Activated CD4-positive, alpha-beta T cell treated with anti-CD3 and anti-CD28 coated beads, Interleukin-2, amount 10 ng/mL, durations not matched to agents 7 days and 5 days (primary cell): Measurements from ENCODE around the gene PNRC1. TPM values are rescaled to one million over a fixed set of nuclear protein-coding genes. Genes with fewer than 3 reads are reported as not detected.
"Not testable (repeated sequence)": the region's sequence is repeated elsewhere in the genome, so short reads cannot be mapped to it uniquely, and the experiment has no call there.

ENCODE experiments used
- CTCF ChIA-PET: fragments of 350-600 bp; sonication (Branson Sonifier 250); formaldehyde crosslinking; loops from one replicate; lab custom pipeline; 2021; ENCODE audit warnings: antibody characterized with exemption; lab: Charles Lee
- POLR2A ChIA-PET: fragments of 350-600 bp; sonication (Branson Sonifier 250); formaldehyde crosslinking; loops from one replicate; lab custom pipeline; 2021; ENCODE audit warnings: antibody characterized with exemption; lab: Charles Lee
- DNase-seq: peaks from one replicate; pipeline ENCODE4 v3.0.0-alpha.2; 2020
- H3K27ac Mint-ChIP-seq: one replicate; pipeline ENCODE4 v1.8.0; 2021; ENCODE audit warnings: mild to moderate bottlenecking, moderate library complexity, mixed read lengths
- H3K27me3 Mint-ChIP-seq: one replicate; pipeline ENCODE4 v1.8.0; 2021; ENCODE audit warnings: mixed read lengths
- H3K36me3 Mint-ChIP-seq: one replicate; pipeline ENCODE4 v1.8.0; 2021; ENCODE audit warnings: low read depth, mixed read lengths
- H3K4me1 Mint-ChIP-seq: one replicate; pipeline ENCODE4 v1.8.0; 2021; ENCODE audit warnings: mixed read lengths
- H3K4me3 Mint-ChIP-seq: one replicate; pipeline ENCODE4 v1.8.0; 2021; ENCODE audit warnings: mild to moderate bottlenecking, moderate library complexity, mixed read lengths
- H3K9me3 Mint-ChIP-seq: one replicate; pipeline ENCODE4 v1.8.0; 2021; ENCODE audit warnings: mixed read lengths
- total RNA-seq, 2 experiments: library from RNA; stranded (reverse); gene quantifications; one replicate each; pipeline ENCODE4 v1.2.3, GENCODE V29; 2021

The PNRC1 gene
- total RNA-seq, 2 experiments from 2014 or later: 95.0 to 111 TPM

GRCh38 chr6:89066121-89066520 lies 14.4 kb upstream of the PNRC1 start:
- H3K9me3 Mint-ChIP-seq, H3K27me3 Mint-ChIP-seq, H3K27ac Mint-ChIP-seq, DNase-seq, H3K36me3 Mint-ChIP-seq, H3K4me1 Mint-ChIP-seq, H3K4me3 Mint-ChIP-seq, POLR2A ChIA-PET: not testable (repeated sequence)
- CTCF ChIA-PET: interaction anchor here (1.1 to 1.4 kb wide), 2 partner anchors 9 to 12 kb away, joined by 3 read pairs; no protein-coding TSS in a partner anchor

- POLR2A ChIA-PET: no interaction called here
- DNase-seq: no peak
- Mint-ChIP-seq H3K9me3 (no peaks in the 10 kb centered on the region), H3K27ac (no peak overlapping the region), H3K27me3 (peaks cover 6% of the 10 kb centered on the region), H3K4me3 (no peak overlapping the region), H3K36me3 (no peaks in the 10 kb centered on the region), H3K4me1 (no peaks in the 10 kb centered on the region)
- CTCF ChIA-PET: interaction anchor here (0.8 to 1.4 kb wide), 4 partner anchors 8 to 77 kb away, joined by 3 to 6 read pairs (median 4); partner anchors contain the start of gene PNRC1
Measured at GRCh38 chr6:89066940-89067646, 13.5 kb upstream of the PNRC1 start.

GRCh38 chr6:89067796-89068195 lies 12.8 kb upstream of the PNRC1 start:
- DNase-seq: no peak
- H3K27ac Mint-ChIP-seq: no peak overlapping the region
- ChIA-PET CTCF (interaction anchor here (0.8 to 1.3 kb wide), 2 partner anchors 11 to 77 kb away, joined by 3 to 6 read pairs; no protein-coding TSS in a partner anchor), POLR2A (no interaction called here)
- H3K36me3 Mint-ChIP-seq: no peaks in the 10 kb centered on the region
- no peaks in the 10 kb centered on the region for H3K9me3 Mint-ChIP-seq
- no peaks in the 10 kb centered on the region for H3K4me1 Mint-ChIP-seq
- peaks cover 6% of the 10 kb centered on the region for H3K27me3 Mint-ChIP-seq
- H3K4me3 Mint-ChIP-seq: no peak overlapping the region

- no peak for DNase-seq
- ChIA-PET POLR2A (no interaction called here), CTCF (interaction anchor here (0.7 kb wide), 1 partner anchor 940 kb away, joined by 6 read pairs; no protein-coding TSS in a partner anchor)
- no peak overlapping the region for H3K27ac Mint-ChIP-seq
- H3K36me3 Mint-ChIP-seq: peaks cover 2% of the 10 kb centered on the region
- H3K9me3 Mint-ChIP-seq: peaks cover 5% of the 10 kb centered on the region
- peaks cover 6% of the 10 kb centered on the region for H3K27me3 Mint-ChIP-seq
- H3K4me1 Mint-ChIP-seq: no peaks in the 10 kb centered on the region
- no peak overlapping the region for H3K4me3 Mint-ChIP-seq
Measured at GRCh38 chr6:89068695-89069094, 11.9 kb upstream of the PNRC1 start.

GRCh38 chr6:89069536-89070163 lies 10.9 kb upstream of the PNRC1 start:
- ChIA-PET POLR2A (no interaction called here), CTCF (interaction anchor here (0.6 to 2.5 kb wide), 2 partner anchors 11 to 307 kb away, joined by 3 to 6 read pairs; partner anchors contain the start of gene PNRC1)
- H3K27ac Mint-ChIP-seq: no peak overlapping the region
- H3K9me3 Mint-ChIP-seq: peaks cover 5% of the 10 kb centered on the region
- no peaks in the 10 kb centered on the region for H3K4me1 Mint-ChIP-seq
- H3K27me3 Mint-ChIP-seq: peaks cover 6% of the 10 kb centered on the region
- H3K36me3 Mint-ChIP-seq: peaks cover 2% of the 10 kb centered on the region
- no peak for DNase-seq
- no peak overlapping the region for H3K4me3 Mint-ChIP-seq

GRCh38 chr6:89071036-89071435 lies 9.5 kb upstream of the PNRC1 start:
- Mint-ChIP-seq H3K27ac (no peak overlapping the region), H3K4me3 (no peak overlapping the region), H3K27me3 (peaks cover 6% of the 10 kb centered on the region), H3K4me1 (no peaks in the 10 kb centered on the region), H3K36me3 (peaks cover 2% of the 10 kb centered on the region), H3K9me3 (peaks cover 5% of the 10 kb centered on the region)
- DNase-seq: no peak
- ChIA-PET POLR2A (no interaction called here), CTCF (interaction anchor here (2.5 kb wide), 1 partner anchor 10 kb away, joined by 6 read pairs; the partner anchor contains the start of gene PNRC1)

- Mint-ChIP-seq H3K36me3 (peaks cover 2% of the 10 kb centered on the region), H3K27ac (no peak overlapping the region), H3K9me3 (peaks cover 5% of the 10 kb centered on the region), H3K27me3 (no peaks in the 10 kb centered on the region), H3K4me1 (peaks cover 5% of the 10 kb centered on the region), H3K4me3 (no peak overlapping the region)
- CTCF ChIA-PET: interaction anchor here (0.8 to 1.1 kb wide), 2 partner anchors 19 to 90 kb away, joined by 3 read pairs; no protein-coding TSS in a partner anchor
- POLR2A ChIA-PET: interaction anchor here (0.5 kb wide), 1 partner anchor 75 kb away, joined by 4 read pairs; no protein-coding TSS in a partner anchor
- DNase-seq: no peak
Measured at GRCh38 chr6:89073014-89073620, 7.4 kb upstream of the PNRC1 start.

GRCh38 chr6:89073840-89074239 lies 6.7 kb upstream of the PNRC1 start:
- H3K36me3 Mint-ChIP-seq: peaks cover 2% of the 10 kb centered on the region
- no peak overlapping the region for H3K4me3 Mint-ChIP-seq
- CTCF ChIA-PET: no interaction called here
- H3K4me1 Mint-ChIP-seq: peaks cover 10% of the 10 kb centered on the region
- H3K9me3 Mint-ChIP-seq: peaks cover 5% of the 10 kb centered on the region
- no peaks in the 10 kb centered on the region for H3K27me3 Mint-ChIP-seq
- no peak overlapping the region for H3K27ac Mint-ChIP-seq
- no peak for DNase-seq
- POLR2A ChIA-PET: no interaction called here

- peak; percentile 74 for DNase-seq
- Mint-ChIP-seq H3K27ac (peak overlapping the region; percentile 100), H3K27me3 (no peaks in the 10 kb centered on the region), H3K36me3 (peaks cover 32% of the 10 kb centered on the region), H3K4me3 (peak overlapping the region; percentile 95), H3K4me1 (peaks cover 29% of the 10 kb centered on the region), H3K9me3 (no peaks in the 10 kb centered on the region)
- ChIA-PET POLR2A (interaction anchor here (0.6 to 1.3 kb wide), 6 partner anchors 17 to 278 kb away, joined by 3 to 5 read pairs (median 4); no protein-coding TSS in a partner anchor), CTCF (interaction anchor here (0.6 to 2.0 kb wide), 8 partner anchors 13 to 562 kb away, joined by 3 to 6 read pairs (median 4); partner anchors contain the start of gene SRSF12)
Measured at GRCh38 chr6:89079511-89080234, 878 bp upstream of the PNRC1 start.

- Mint-ChIP-seq H3K36me3 (peaks cover 43% of the 10 kb centered on the region), H3K4me3 (peak overlapping the region; percentile 95), H3K9me3 (no peaks in the 10 kb centered on the region), H3K4me1 (peaks cover 36% of the 10 kb centered on the region), H3K27ac (peak overlapping the region; percentile 100), H3K27me3 (no peaks in the 10 kb centered on the region)
- DNase-seq: no peak
- CTCF ChIA-PET: interaction anchor here (0.7 to 1.8 kb wide), 3 partner anchors 11 to 69 kb away, joined by 3 to 6 read pairs (median 5); no protein-coding TSS in a partner anchor
- POLR2A ChIA-PET: no interaction called here
Measured at GRCh38 chr6:89081129-89081422, 525 bp downstream of the PNRC1 start.

- ChIA-PET POLR2A (no interaction called here), CTCF (interaction anchor here (0.7 to 1.8 kb wide), 3 partner anchors 11 to 69 kb away, joined by 3 to 6 read pairs (median 5); no protein-coding TSS in a partner anchor)
- Mint-ChIP-seq H3K27ac (peak overlapping the region; percentile 95), H3K9me3 (no peaks in the 10 kb centered on the region), H3K36me3 (peaks cover 47% of the 10 kb centered on the region), H3K4me1 (peaks cover 39% of the 10 kb centered on the region), H3K27me3 (no peaks in the 10 kb centered on the region), H3K4me3 (peak overlapping the region; percentile 84)
- peak; percentile 98 for DNase-seq
Measured at GRCh38 chr6:89081423-89082322, 1.1 kb downstream of the PNRC1 start.
